H9 (cell line): ENCODE results near the gene MBP. TPM values are rescaled to one million over a fixed set of nuclear protein-coding genes. Genes with fewer than 3 reads are reported as not detected.

Experiments
- DNase-seq: peaks from one replicate; pipeline ENCODE4 v3.0.0-alpha.2; 2017
- H2AFZ ChIP-seq: one replicate; pipeline ENCODE4 v1.6.1; 2013; ENCODE audit warnings: mild to moderate bottlenecking, low read length, control low read depth, moderate library complexity
- H2AK5ac ChIP-seq: 2 replicates; pipeline ENCODE4 v1.6.1; 2013; ENCODE audit warnings: low read length, control low read depth, mixed read lengths; ENCODE audit not compliant: insufficient read length
- H2BK120ac ChIP-seq: one replicate; pipeline ENCODE4 v1.6.1; 2013; ENCODE audit warnings: low read depth, mild to moderate bottlenecking, low read length, control low read depth, inconsistent platforms; ENCODE audit not compliant: poor library complexity, severe bottlenecking
- H2BK12ac ChIP-seq: 2 replicates; pipeline ENCODE4 v1.6.1; 2013; ENCODE audit warnings: low read length, control low read depth, mixed read lengths, low read depth; ENCODE audit not compliant: insufficient read length
- H2BK15ac ChIP-seq: 2 replicates; pipeline ENCODE4 v1.6.1; 2013; ENCODE audit warnings: low read depth, low read length, control low read depth
- H2BK20ac ChIP-seq: one replicate; pipeline ENCODE4 v1.6.1; 2013; ENCODE audit warnings: low read depth, mild to moderate bottlenecking, low read length, control low read depth, inconsistent platforms; ENCODE audit not compliant: poor library complexity, severe bottlenecking
- H2BK5ac ChIP-seq: 2 replicates; pipeline ENCODE4 v1.6.1; 2013; ENCODE audit warnings: low read length, control low read depth, mixed read lengths; ENCODE audit not compliant: insufficient read length
- H3K14ac ChIP-seq: 2 replicates; pipeline ENCODE4 v1.6.1; 2013; ENCODE audit warnings: low read length, control low read depth; ENCODE audit not compliant: insufficient read depth
- H3K18ac ChIP-seq: 2 replicates; pipeline ENCODE4 v1.6.1; 2013; ENCODE audit warnings: low read depth, mild to moderate bottlenecking, mixed read lengths, low read length, control low read depth; ENCODE audit not compliant: insufficient read length
- H3K23ac ChIP-seq: 2 replicates; pipeline ENCODE4 v1.6.1; 2013; ENCODE audit warnings: low read length, control low read depth, mixed read lengths, low read depth; ENCODE audit not compliant: insufficient read length
- H3K23me2 ChIP-seq: 2 replicates; pipeline ENCODE4 v1.6.1; 2013; ENCODE audit warnings: low read depth, mild to moderate bottlenecking, mixed read lengths, low read length, control low read depth; ENCODE audit not compliant: insufficient read length, poor library complexity, severe bottlenecking
- H3K27ac ChIP-seq: 2 replicates; pipeline ENCODE4 v1.5.1; 2013; ENCODE audit warnings: low read length, control low read depth, mixed read lengths, low read depth; ENCODE audit not compliant: insufficient read length
- H3K27me3 ChIP-seq: 2 replicates; pipeline ENCODE4 v1.6.1; 2013; ENCODE audit warnings: low read length, control low read depth, inconsistent platforms; ENCODE audit not compliant: insufficient read depth
- H3K4ac ChIP-seq: 2 replicates; pipeline ENCODE4 v1.6.1; 2013; ENCODE audit warnings: low read depth, mild to moderate bottlenecking, control low read depth, inconsistent platforms, low read length, moderate library complexity
- H3K4me1 ChIP-seq: 2 replicates; pipeline ENCODE4 v1.6.1; 2013; ENCODE audit warnings: low read length, control low read depth, inconsistent platforms; ENCODE audit not compliant: insufficient read depth
- H3K4me2 ChIP-seq: 2 replicates; pipeline ENCODE4 v1.6.1; 2013; ENCODE audit warnings: low read length, control low read depth, mixed read lengths; ENCODE audit not compliant: insufficient read length, insufficient read depth
- H3K56ac ChIP-seq: 2 replicates; pipeline ENCODE4 v1.6.1; 2013; ENCODE audit warnings: low read depth, mild to moderate bottlenecking, mixed read lengths, low read length, control low read depth; ENCODE audit not compliant: insufficient read length
- H3K79me1 ChIP-seq: 2 replicates; pipeline ENCODE4 v1.6.1; 2013; ENCODE audit warnings: low read depth, mild to moderate bottlenecking, moderate library complexity, low read length, control low read depth, inconsistent platforms; ENCODE audit not compliant: insufficient read depth, poor library complexity, severe bottlenecking
- H3K79me2 ChIP-seq: 2 replicates; pipeline ENCODE4 v1.6.1; 2013; ENCODE audit warnings: low read length, control low read depth, inconsistent platforms; ENCODE audit not compliant: insufficient read depth
- H3K9ac ChIP-seq: 2 replicates; pipeline ENCODE4 v1.6.1; 2013; ENCODE audit warnings: low read length, control low read depth, mixed read lengths; ENCODE audit not compliant: insufficient read length; ENCODE audit errors: extremely low read depth
- H3K9me3 ChIP-seq: one replicate; pipeline ENCODE4 v1.6.1; 2013; ENCODE audit warnings: low read depth, low read length, inconsistent platforms; ENCODE audit not compliant: control insufficient read depth
- H3T11ph ChIP-seq: one replicate; pipeline ENCODE4 v1.6.1; 2013; ENCODE audit warnings: mild to moderate bottlenecking, low read length, control low read depth, inconsistent platforms
- H4K20me1 ChIP-seq: one replicate; pipeline ENCODE4 v1.6.1; 2013; ENCODE audit not compliant: control insufficient read depth, insufficient read length, insufficient read depth
- H4K5ac ChIP-seq: 2 replicates; pipeline ENCODE4 v1.6.1; 2013; ENCODE audit warnings: low read depth, mild to moderate bottlenecking, mixed read lengths, low read length, control low read depth; ENCODE audit not compliant: insufficient read length
- H4K8ac ChIP-seq: replicated peaks from 2 replicates; pipeline ENCODE4 v1.6.1; 2013; ENCODE audit warnings: low read length, control low read depth, mixed read lengths, low read depth; ENCODE audit not compliant: insufficient read length
- H4K91ac ChIP-seq: 2 replicates; pipeline ENCODE4 v1.6.1; 2013; ENCODE audit warnings: low read depth, mild to moderate bottlenecking, moderate library complexity, mixed read lengths, low read length, control low read depth; ENCODE audit not compliant: insufficient read length
- H3K27ac Mint-ChIP-seq, 3 experiments: 2 replicates in 2 of 3; 3 replicates in 1 of 3; pipeline ENCODE4 v1.8.0; 2020 to 2021; ENCODE audit warnings: mixed read lengths in 3 of 3, mild to moderate bottlenecking in 1 of 3, moderate library complexity in 1 of 3
- H3K27me3 Mint-ChIP-seq: 2 replicates; pipeline ENCODE4 v1.8.0; 2021; ENCODE audit warnings: low read depth, mild to moderate bottlenecking, moderate library complexity, mixed read lengths
- H3K36me3 Mint-ChIP-seq, 3 experiments: 2 replicates in 2 of 3; 3 replicates in 1 of 3; pipeline ENCODE4 v1.8.0; 2020 to 2021; ENCODE audit warnings: low read depth in 3 of 3, mixed read lengths in 3 of 3; ENCODE audit not compliant: insufficient read depth in 1 of 3
- H3K4me1 Mint-ChIP-seq, 2 experiments: 2 replicates each; pipeline ENCODE4 v1.8.0; 2020; ENCODE audit warnings: mixed read lengths in 2 of 2
- H3K4me3 Mint-ChIP-seq, 2 experiments: 2 replicates in 1 of 2; 3 replicates in 1 of 2; pipeline ENCODE4 v1.8.0; 2020 to 2021; ENCODE audit warnings: mild to moderate bottlenecking in 2 of 2, mixed read lengths in 2 of 2, moderate library complexity in 1 of 2
- H3K9me3 Mint-ChIP-seq, 2 experiments: 2 replicates in 1 of 2; 3 replicates in 1 of 2; pipeline ENCODE4 v1.8.0; 2020; ENCODE audit warnings: mild to moderate bottlenecking in 2 of 2, mixed read lengths in 2 of 2, moderate library complexity in 1 of 2
- WGBS: extraction: QIAGEN DNeasy Blood & Tissue Kit; methylation state at CpG from one replicate; pipeline ENCODE4 v1.1.7; 2013; ENCODE audit warnings: missing lambda C conversion rate, low lambda C conversion rate, mixed read lengths; ENCODE audit not compliant: insufficient read length; ENCODE audit errors: extremely low coverage; 5-methylcytosine and 5-hydroxymethylcytosine counted together
- total RNA-seq: library from RNA; stranded (reverse); gene quantifications from 2 replicates; pipeline ENCODE4 v1.2.1, GENCODE V29; 2021
- TF ChIP-seq, protein P1 (sequence below): fragments of 200-600 bp; sonication (generic); conservative IDR thresholded peaks from 3 replicates; pipeline ENCODE4 v1.8.0; 2021; ENCODE audit warnings: antibody characterized with exemption, mild to moderate bottlenecking

The MBP gene
- total RNA-seq, 1 experiment from 2014 or later, result 8.6 TPM

DNA sequence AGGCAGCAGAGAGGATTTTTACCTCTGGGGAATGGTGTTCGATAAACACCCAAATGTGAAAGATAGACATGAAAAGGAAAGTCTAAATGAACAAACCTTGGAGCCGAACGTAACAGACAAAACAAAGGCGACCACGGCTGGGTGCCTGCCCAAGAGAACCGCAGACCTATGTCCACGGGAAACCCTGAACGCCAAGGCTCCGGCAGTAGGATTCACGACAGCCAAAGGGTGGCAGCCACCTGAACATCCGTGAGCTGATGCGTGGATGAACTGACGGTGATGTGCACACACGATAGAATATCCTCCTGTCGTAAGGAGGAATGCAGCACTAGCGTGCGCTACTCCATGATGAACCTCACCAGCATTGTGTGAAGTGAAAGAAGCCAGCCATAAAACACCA is 85.6 kb downstream of the MBP start:
- Histone ChIP-seq H3K23me2 (no peaks in the 10 kb centered on the region), H4K8ac (no peak overlapping the region), H4K91ac (no peak overlapping the region), H2BK5ac (no peak overlapping the region), H3K79me2 (no peaks in the 10 kb centered on the region), H2BK120ac (no peak overlapping the region), H3K27me3 (no peaks in the 10 kb centered on the region), H3K27ac (no peak overlapping the region), H3K14ac (no peak overlapping the region), H2BK15ac (no peak overlapping the region), H3T11ph (no peak overlapping the region), H4K5ac (no peak overlapping the region), H3K79me1 (no peaks in the 10 kb centered on the region), H3K56ac (no peak overlapping the region), H3K9me3 (no peaks in the 10 kb centered on the region), H2BK12ac (no peak overlapping the region), H3K4me2 (no peak overlapping the region), H3K9ac (no peak overlapping the region), H4K20me1 (no peaks in the 10 kb centered on the region), H3K23ac (no peak overlapping the region), H2BK20ac (no peak overlapping the region), H2AK5ac (no peak overlapping the region), H3K4ac (no peak overlapping the region), H2AFZ (no peak overlapping the region), H3K18ac (no peak overlapping the region), H3K4me1 (no peaks in the 10 kb centered on the region)
- DNase-seq, result no peak
- TF ChIP-seq, protein P1, sequence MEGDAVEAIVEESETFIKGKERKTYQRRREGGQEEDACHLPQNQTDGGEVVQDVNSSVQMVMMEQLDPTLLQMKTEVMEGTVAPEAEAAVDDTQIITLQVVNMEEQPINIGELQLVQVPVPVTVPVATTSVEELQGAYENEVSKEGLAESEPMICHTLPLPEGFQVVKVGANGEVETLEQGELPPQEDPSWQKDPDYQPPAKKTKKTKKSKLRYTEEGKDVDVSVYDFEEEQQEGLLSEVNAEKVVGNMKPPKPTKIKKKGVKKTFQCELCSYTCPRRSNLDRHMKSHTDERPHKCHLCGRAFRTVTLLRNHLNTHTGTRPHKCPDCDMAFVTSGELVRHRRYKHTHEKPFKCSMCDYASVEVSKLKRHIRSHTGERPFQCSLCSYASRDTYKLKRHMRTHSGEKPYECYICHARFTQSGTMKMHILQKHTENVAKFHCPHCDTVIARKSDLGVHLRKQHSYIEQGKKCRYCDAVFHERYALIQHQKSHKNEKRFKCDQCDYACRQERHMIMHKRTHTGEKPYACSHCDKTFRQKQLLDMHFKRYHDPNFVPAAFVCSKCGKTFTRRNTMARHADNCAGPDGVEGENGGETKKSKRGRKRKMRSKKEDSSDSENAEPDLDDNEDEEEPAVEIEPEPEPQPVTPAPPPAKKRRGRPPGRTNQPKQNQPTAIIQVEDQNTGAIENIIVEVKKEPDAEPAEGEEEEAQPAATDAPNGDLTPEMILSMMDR, result no peak
- Mint-ChIP-seq H3K27me3 (no peaks in the 10 kb centered on the region; the same call in 1 of the 2 replicates), H3K27ac (no peak overlapping the region; a peak in 1 of 7 replicates), H3K9me3 (no peaks in the 10 kb centered on the region), H3K4me1 (peaks cover 5 to 8% of the 10 kb centered on the region in 2 experiments; a peak in 3 of 4 replicates), H3K4me3 (no peak overlapping the region), H3K36me3 (no peaks in the 10 kb centered on the region)
- WGBS, result no CpG with 5 or more reads among the region's 17 CpGs
